Heart left ventricle (tissue), 16 donors: ENCODE measurements around the gene TNS1. TPM values are rescaled to one million over a fixed set of nuclear protein-coding genes. Genes with fewer than 3 reads are reported as not detected.

Experiments used
- ATAC-seq, 4 donors: fragments of 200-7000 bp; cut with Tn5 transposase; one replicate each; pipeline ENCODE4 v1.9.1; 2020 to 2022; ENCODE audit warnings: moderate library complexity in 4 of 4, mild to moderate bottlenecking in 3 of 4, moderate number of reproducible peaks in 1 of 4
- DNase-seq, 5 donors: peaks; one replicate each; pipeline ENCODE4 v3.0.0-alpha.2; 2020
- H3K27ac ChIP-seq, 12 donors: fragments of 200-600 bp; sonication (generic) in 4 of 12; one replicate each; pipeline versions ENCODE4 v1.5.0 to v1.8.0; 2016 to 2022; ENCODE audit warnings: mild to moderate bottlenecking in 2 of 12
- H3K27me3 ChIP-seq, 9 donors: fragments of 200-600 bp; sonication (generic) in 2 of 9; one replicate each; pipeline versions ENCODE4 v1.5.1 to v1.8.0; 2016 to 2022; ENCODE audit warnings: mild to moderate bottlenecking in 3 of 9
- H3K36me3 ChIP-seq, 9 donors: fragments of 200-600 bp; sonication (generic) in 2 of 9; one replicate each; pipeline versions ENCODE4 v1.5.0 to v1.8.0; 2018 to 2022; ENCODE audit warnings: mild to moderate bottlenecking in 2 of 9
- H3K4me1 ChIP-seq, 12 donors: fragments of 200-600 bp; sonication (generic) in 4 of 12; one replicate each; pipeline versions ENCODE4 v1.5.0 to v1.8.0; 2016 to 2022; ENCODE audit warnings: mild to moderate bottlenecking in 3 of 12
- H3K4me3 ChIP-seq, 12 donors: fragments of 200-600 bp; sonication (generic) in 4 of 12; one replicate each; pipeline versions ENCODE4 v1.5.0 to v1.8.0; 2017 to 2022; ENCODE audit warnings: mild to moderate bottlenecking in 9 of 12, moderate library complexity in 4 of 12
- H3K9me3 ChIP-seq, 12 donors: fragments of 200-600 bp; sonication (generic) in 4 of 12; one replicate each; pipeline versions ENCODE4 v1.5.0 to v1.8.0; 2016 to 2022; ENCODE audit warnings: mild to moderate bottlenecking in 1 of 12
- POLR2A ChIP-seq, 2 donors: fragments of 450-650 bp; IDR thresholded peaks; one replicate each; pipeline ENCODE4 v1.6.1; 2017; ENCODE audit warnings: antibody characterized with exemption in 2 of 2, mild to moderate bottlenecking in 2 of 2, moderate library complexity in 2 of 2
- WGBS, 4 donors: extraction: QIAGEN DNeasy Blood & Tissue Kit in 2 of 4; methylation state at CpG; one replicate each; pipeline versions ENCODE4 v1.1.5 to v1.1.7; 2013 to 2018; 5-methylcytosine and 5-hydroxymethylcytosine counted together
- intact Hi-C, 10 donors: fragments of 100-400 bp; cut with DNase I; formaldehyde crosslinking; loops; one replicate each; pipeline versions ENCODE4 v1.11.1 to v1.14.2; 2022
- polyA plus RNA-seq, 2 donors: library from polyadenylated mRNA; stranded (reverse); fragments of 200-250 nt; gene quantifications; one replicate each; pipeline ENCODE4 v1.2.3, GENCODE V29; 2013
- total RNA-seq, 9 donors: library from RNA; depleted of rRNA in 2 of 9; stranded (reverse); fragments of >200 nt in 2 of 9; fragmentation: NEBNext Ultra II Directional in 3 of 9; extraction: Animal tissue kit (Norgen Biotek cat#: 25700) in 3 of 9; gene quantifications; one replicate each; pipeline versions ENCODE4 v1.1.0 to v1.2.4, GENCODE V29; 2016 to 2023
- TF ChIP-seq, protein P1 (sequence below), 12 donors: fragments of 200-600 bp; sonication (generic) in 4 of 12; IDR thresholded peaks; one replicate each; pipeline versions ENCODE4 v1.5.0 to v1.8.0; 2018 to 2022; ENCODE audit warnings: antibody characterized with exemption in 12 of 12, mild to moderate bottlenecking in 5 of 12
- donor health status: ischemic (EF 13 %, LVEDD 7.1; RV severe dilation, severe dysfunction).
- donor health status: healthy with polysubstance abuse.
- donor health status: DM: no; HTN: yes; CAD: no.
- donor health status: DM: no; HTN: no; CAD: no.
- donor health status: ischemic (EF 25% LVEDD 6.9; RV normal size, moderate dysfunction).
- donor health status: ischemic (EF 25% LVEDD 5.7; RV mildly dilated, moderate dysfunction).
- donor health status: healthy.
- donor health status: DM: yes; HTN: yes; CAD: no.
- donor health status: ischemic (EF 35%, LVEDD 5.7; RV mildly dilated, moderate dysfunction).
- donor health status: nonischemic (EF 11% LVEDD 7.7; RV severe dilation, severe dysfunction).
- donor health status: DM: yes; HTN: yes; CAD: no.
- donor health status: PGD.
- donor health status: ischemic (EF 29% LVEDD 5.4; RV normal size, mild dysfunction).
- donor health status: nonischemic (EF 23%, LVEDD 6.1; RV moderate dilation, normal function).

Gene TNS1
- total and polyA plus RNA-seq, 11 donors = 243 to 899 (median 669) TPM

DNA sequence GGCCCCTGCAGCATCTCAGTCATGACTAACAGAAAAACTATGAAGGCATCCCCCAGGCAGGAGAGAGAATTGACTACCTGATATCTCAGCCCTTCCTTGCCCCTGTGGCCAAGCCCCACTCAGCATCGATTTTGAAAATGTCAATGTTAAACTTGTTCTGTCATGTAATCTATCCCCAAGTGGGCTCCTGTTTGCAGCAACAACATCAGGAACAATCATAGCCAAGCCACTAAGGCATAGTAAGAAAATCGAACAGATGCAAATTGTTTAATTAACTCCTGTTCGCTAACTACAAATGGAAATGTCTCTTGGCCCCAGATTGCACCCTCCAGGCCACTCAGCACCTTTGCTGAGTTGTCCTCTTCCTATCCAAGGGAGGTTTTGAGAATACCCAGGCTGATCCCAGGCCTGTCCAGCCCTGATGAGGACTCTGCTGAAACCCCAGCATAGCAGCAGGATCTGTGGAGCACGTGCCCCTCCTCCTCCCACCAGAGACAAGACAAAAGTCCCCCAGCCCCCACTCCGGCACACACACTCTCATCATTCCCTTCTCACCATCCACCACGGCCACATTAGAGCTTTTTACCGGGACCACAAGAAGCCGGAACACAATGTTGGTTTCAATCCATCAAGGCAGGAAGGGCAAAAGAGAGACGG, 150.1 kb downstream of the TNS1 start:
- peak overlapping the region in 11 of 12 donors; percentile 17 to 98 (median 78) for H3K27ac ChIP-seq
- H3K36me3 ChIP-seq = peaks cover 0 to 78% (median 55%) of the 10 kb centered on the region in 9 donors
- intact Hi-C loops = loop anchor here in 3 of 10 donors (2.0 to 10.0 kb wide), 2 partner anchors 26 to 48 kb away; no protein-coding TSS in a partner anchor
- no peaks in the 10 kb centered on the region for H3K27me3 ChIP-seq
- WGBS, 4 donors = 47 to 49% (median 48%) methylated on average over 9 of the region's 9 CpGs
- no peaks in the 10 kb centered on the region for H3K9me3 ChIP-seq
- ATAC-seq (no peak), DNase-seq (no peak)
- peaks cover 24 to 100% (median 91%) of the 10 kb centered on the region in 12 donors for H3K4me1 ChIP-seq
- TF ChIP-seq, protein P1, sequence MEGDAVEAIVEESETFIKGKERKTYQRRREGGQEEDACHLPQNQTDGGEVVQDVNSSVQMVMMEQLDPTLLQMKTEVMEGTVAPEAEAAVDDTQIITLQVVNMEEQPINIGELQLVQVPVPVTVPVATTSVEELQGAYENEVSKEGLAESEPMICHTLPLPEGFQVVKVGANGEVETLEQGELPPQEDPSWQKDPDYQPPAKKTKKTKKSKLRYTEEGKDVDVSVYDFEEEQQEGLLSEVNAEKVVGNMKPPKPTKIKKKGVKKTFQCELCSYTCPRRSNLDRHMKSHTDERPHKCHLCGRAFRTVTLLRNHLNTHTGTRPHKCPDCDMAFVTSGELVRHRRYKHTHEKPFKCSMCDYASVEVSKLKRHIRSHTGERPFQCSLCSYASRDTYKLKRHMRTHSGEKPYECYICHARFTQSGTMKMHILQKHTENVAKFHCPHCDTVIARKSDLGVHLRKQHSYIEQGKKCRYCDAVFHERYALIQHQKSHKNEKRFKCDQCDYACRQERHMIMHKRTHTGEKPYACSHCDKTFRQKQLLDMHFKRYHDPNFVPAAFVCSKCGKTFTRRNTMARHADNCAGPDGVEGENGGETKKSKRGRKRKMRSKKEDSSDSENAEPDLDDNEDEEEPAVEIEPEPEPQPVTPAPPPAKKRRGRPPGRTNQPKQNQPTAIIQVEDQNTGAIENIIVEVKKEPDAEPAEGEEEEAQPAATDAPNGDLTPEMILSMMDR (IDR thresholded peaks at IDR 0.05) = no peak
- TF ChIP-seq POLR2A (IDR thresholded peaks at IDR 0.05) = no peak
- H3K4me3 ChIP-seq = peak overlapping the region in 1 of 12 donors; percentile 3

DNA sequence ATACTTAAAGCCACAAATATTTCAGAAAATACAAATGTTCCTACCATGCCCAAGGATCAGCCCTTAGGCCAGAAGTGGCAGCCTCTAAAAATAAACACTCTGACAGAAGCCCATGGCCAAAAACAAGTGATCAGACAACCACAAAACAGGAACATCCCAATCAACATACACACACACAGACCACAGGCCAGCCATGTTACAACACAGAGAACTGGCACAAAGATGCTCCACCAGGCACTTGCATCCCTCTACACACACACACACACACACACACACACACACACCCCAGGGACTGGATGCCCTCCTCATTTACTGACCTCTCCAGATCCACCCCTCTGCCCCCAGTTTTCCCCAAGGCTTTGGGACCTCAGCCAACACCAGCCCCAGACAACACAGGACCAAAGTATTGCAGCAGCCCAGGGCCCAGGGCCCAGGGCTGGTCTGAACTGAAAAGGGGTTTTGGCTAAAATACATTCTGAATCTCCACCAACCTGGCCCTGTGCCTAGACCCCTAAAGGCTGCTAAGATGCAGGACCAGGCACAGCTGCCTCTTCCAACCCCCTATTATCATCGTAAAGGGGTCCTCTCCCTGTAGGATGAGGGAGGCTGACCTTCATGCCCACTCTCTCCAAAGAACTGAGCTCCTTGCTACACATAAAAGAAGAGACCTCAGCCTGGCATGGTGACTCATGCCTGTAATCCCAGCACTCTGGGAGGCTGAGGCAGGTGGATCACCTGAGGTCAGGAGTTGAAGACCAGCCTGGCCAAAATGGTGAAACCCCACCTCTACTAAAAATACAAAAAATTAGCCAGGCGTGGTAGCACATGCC, 151.4 kb downstream of the TNS1 start:
- peaks cover 4 to 83% (median 67%) of the 10 kb centered on the region in 9 donors for H3K36me3 ChIP-seq
- ATAC-seq = peak; percentile 9 to 60 (median 32)
- intact Hi-C loops = loop anchor here in 3 of 10 donors (2.0 to 10.0 kb wide), 2 partner anchors 25 to 47 kb away; no protein-coding TSS in a partner anchor

DNA sequence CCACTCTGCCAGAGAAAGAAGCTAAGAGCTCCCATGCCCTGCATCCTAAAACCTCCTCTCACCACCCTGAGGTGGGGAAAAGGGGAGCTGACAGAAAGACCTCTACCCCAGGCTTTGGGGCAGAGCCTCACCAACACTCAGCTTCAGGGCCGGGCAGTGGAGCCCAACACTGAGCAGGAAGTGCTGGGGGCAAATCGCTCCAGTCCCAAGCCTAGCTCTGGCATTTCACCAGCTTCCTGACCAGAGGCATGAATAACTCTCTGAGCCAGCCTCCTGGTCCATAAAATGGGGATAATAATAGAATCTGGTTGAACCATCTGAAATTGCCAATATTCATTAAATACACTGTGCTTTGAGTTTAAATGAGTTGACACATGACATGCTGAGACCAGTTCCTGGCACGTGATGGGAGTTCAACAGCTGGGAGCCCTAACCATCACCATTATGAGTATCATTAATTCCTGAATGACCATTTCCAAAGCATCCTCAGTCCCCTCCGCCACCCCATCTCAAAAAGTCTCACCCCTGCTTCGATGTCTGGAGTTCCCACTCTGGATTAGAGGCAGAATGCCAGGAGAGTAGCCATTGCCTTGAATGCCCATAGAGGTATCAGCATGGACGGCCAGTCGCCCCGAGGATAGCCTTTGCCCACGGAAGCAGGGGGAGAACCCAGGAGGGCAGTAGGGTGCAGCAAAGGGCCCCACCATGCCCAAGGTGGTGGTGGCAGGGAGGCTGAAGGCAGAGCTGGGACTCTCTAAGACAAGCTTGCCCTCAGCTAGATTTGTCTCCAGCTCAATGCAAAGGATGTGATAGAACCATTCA, 153.4 kb downstream of the TNS1 start:
- intact Hi-C loops = no loop called here
- TF ChIP-seq, protein P1 (IDR thresholded peaks at IDR 0.05) = no peak
- no peaks in the 10 kb centered on the region for H3K27me3 ChIP-seq
- peaks cover 21 to 98% (median 80%) of the 10 kb centered on the region in 12 donors for H3K4me1 ChIP-seq
- peaks cover 4 to 82% (median 71%) of the 10 kb centered on the region in 9 donors for H3K36me3 ChIP-seq
- ATAC-seq (no peak), DNase-seq (peak in 2 of 5 donors; percentile 28 to 46)
- peaks cover 0 to 11% (median 0%) of the 10 kb centered on the region in 12 donors for H3K9me3 ChIP-seq
- WGBS, 4 donors = 62 to 68% (median 66%) methylated on average over 7 to 9 of the region's 9 CpGs
- peak overlapping the region in 10 of 12 donors; percentile 52 to 96 (median 77) for H3K27ac ChIP-seq
- no peak overlapping the region for H3K4me3 ChIP-seq

More for the DNA sequence above, 151.4 kb downstream of the TNS1 start:
- peak in 3 of 5 donors; percentile 57 to 73 (median 60) for DNase-seq
- Histone ChIP-seq H3K9me3 (no peaks in the 10 kb centered on the region), H3K4me1 (peaks cover 24 to 100% (median 90%) of the 10 kb centered on the region in 12 donors), H3K27ac (peak overlapping the region; percentile 52 to 98 (median 80)), H3K4me3 (peak overlapping the region in 1 of 12 donors; percentile 24), H3K27me3 (no peaks in the 10 kb centered on the region)
- TF ChIP-seq, protein P1 (IDR thresholded peaks at IDR 0.05) = no peak
- TF ChIP-seq POLR2A (IDR thresholded peaks at IDR 0.05) = no peak
- 63 to 72% (median 67%) methylated on average over 2 of the region's 2 CpGs for WGBS, 4 donors
